Lung (tissue), 12 donors: ENCODE data around the gene GNAS. TPM values are rescaled to one million over a fixed set of nuclear protein-coding genes. Genes with fewer than 3 reads are reported as not detected.

Experiments used
- ATAC-seq: fragments of 200-7000 bp; cut with Tn5 transposase; one replicate; pipeline ENCODE4 v1.9.1; 2020; ENCODE audit warnings: moderate number of reproducible peaks; ENCODE audit not compliant: insufficient read depth, low FRiP score
- DNase-seq, 3 donors: peaks; one replicate each; pipeline ENCODE4 v3.0.0-alpha.2; 2013 to 2017
- H3K27ac ChIP-seq, 2 donors: one replicate each; pipeline ENCODE4 v1.5.1; 2013; ENCODE audit warnings: mild to moderate bottlenecking in 2 of 2, moderate library complexity in 2 of 2, control low read depth in 1 of 2, inconsistent platforms in 1 of 2, low read depth in 1 of 2, low read length in 1 of 2
- H3K27me3 ChIP-seq, 3 donors: one replicate each; pipeline ENCODE4 v1.5.1; 2013; ENCODE audit warnings: low read length in 2 of 3; ENCODE audit not compliant: control insufficient read depth in 3 of 3, insufficient read depth in 3 of 3
- H3K36me3 ChIP-seq, 4 donors: one replicate each; pipeline ENCODE4 v1.5.1; 2013; ENCODE audit warnings: low read length in 4 of 4, mild to moderate bottlenecking in 1 of 4, moderate library complexity in 1 of 4; ENCODE audit not compliant: control insufficient read depth in 4 of 4, insufficient read depth in 4 of 4
- H3K4me1 ChIP-seq, 5 donors: one replicate each; pipeline ENCODE4 v1.5.1; 2013; ENCODE audit warnings: low read length in 5 of 5, mild to moderate bottlenecking in 2 of 5, moderate library complexity in 1 of 5; ENCODE audit not compliant: control insufficient read depth in 5 of 5, insufficient read depth in 5 of 5
- H3K4me3 ChIP-seq: one replicate; pipeline ENCODE4 v1.5.1; 2013; ENCODE audit warnings: mild to moderate bottlenecking, control low read depth, moderate library complexity
- H3K9ac ChIP-seq, 2 donors: one replicate each; pipeline ENCODE4 v1.5.1; 2013; ENCODE audit warnings: low read length in 2 of 2, control low read depth in 1 of 2; ENCODE audit not compliant: insufficient read depth in 1 of 2
- H3K9me3 ChIP-seq, 4 donors: one replicate each; pipeline ENCODE4 v1.5.1; 2013; ENCODE audit warnings: low read length in 3 of 4, mild to moderate bottlenecking in 1 of 4, moderate library complexity in 1 of 4; ENCODE audit not compliant: control insufficient read depth in 4 of 4, insufficient read depth in 3 of 4
- CTCF ChIP-seq: IDR thresholded peaks from 2 replicates; pipeline ENCODE4 v1.5.1; 2012; ENCODE audit warnings: mild to moderate bottlenecking; ENCODE audit errors: control extremely low read depth, extremely low read depth
- WGBS, 2 donors: extraction: QIAGEN DNeasy Blood & Tissue Kit; methylation state at CpG; one replicate each; pipeline ENCODE4 v1.1.7; 2013; 5-methylcytosine and 5-hydroxymethylcytosine counted together
- polyA plus RNA-seq, 2 donors: library from polyadenylated mRNA; stranded (reverse); fragments of 200-250 nt; gene quantifications; one replicate each; pipeline ENCODE4 v1.2.1, GENCODE V29; 2013
- total RNA-seq, 2 donors: library from RNA; depleted of rRNA in 1 of 2; stranded (reverse); fragments of >200 nt in 1 of 2; gene quantifications; one replicate each; pipeline ENCODE4 v1.2.1, GENCODE V29; 2014 to 2021
- donor health status: control.
- donor health status: control.
- donor health status: Bipolar disorder and iron deficiency.
- donor health status: healthy.
- donor health status: DM: yes; HTN: yes; CAD: no.

GNAS gene
- total and polyA plus RNA-seq, 4 donors, result 638 to 1,238 (median 887) TPM

GRCh38 chr20:58884966-58885365 lies 32.5 kb downstream of the GNAS start:
- Histone ChIP-seq H3K36me3 (no peaks in the 10 kb centered on the region), H3K27me3 (no peaks in the 10 kb centered on the region), H3K27ac (no peak overlapping the region), H3K9me3 (no peaks in the 10 kb centered on the region), H3K4me3 (no peak overlapping the region), H3K4me1 (peaks cover 0 to 9% (median 0%) of the 10 kb centered on the region in 5 donors), H3K9ac (no peak overlapping the region)
- WGBS, 2 donors, result 51 to 65% methylated on average over 3 of the region's 3 CpGs
- ATAC-seq (no peak), DNase-seq (no peak)
- no peak for TF ChIP-seq CTCF

- no peaks in the 10 kb centered on the region for H3K27me3 ChIP-seq
- H3K9ac ChIP-seq, result no peak overlapping the region
- DNase-seq (no peak), ATAC-seq (no peak)
- H3K4me1 ChIP-seq, result peaks cover 0 to 16% (median 0%) of the 10 kb centered on the region in 5 donors
- no peaks in the 10 kb centered on the region for H3K9me3 ChIP-seq
- no peak overlapping the region for H3K4me3 ChIP-seq
- no peak for TF ChIP-seq CTCF
- H3K27ac ChIP-seq, result no peak overlapping the region
- H3K36me3 ChIP-seq, result no peaks in the 10 kb centered on the region
These were observed 34.0 kb downstream of the GNAS start for GRCh38 chr20:58886546-58886945.

GRCh38 chr20:58888103-58888502 lies 35.6 kb downstream of the GNAS start:
- DNase-seq (no peak), ATAC-seq (no peak)
- H3K9ac ChIP-seq, result peak overlapping the region; percentile 57 to 68
- H3K9me3 ChIP-seq, result no peaks in the 10 kb centered on the region
- H3K27me3 ChIP-seq, result no peaks in the 10 kb centered on the region
- 58 to 68% methylated on average over 12 of the region's 12 CpGs for WGBS, 2 donors
- H3K27ac ChIP-seq, result peak overlapping the region in 1 of 2 donors; percentile 85
- no peak for TF ChIP-seq CTCF
- no peaks in the 10 kb centered on the region for H3K36me3 ChIP-seq
- H3K4me1 ChIP-seq, result peaks cover 0 to 19% (median 1%) of the 10 kb centered on the region in 5 donors
- peak overlapping the region; percentile 73 for H3K4me3 ChIP-seq
